HCT116 (cell line): ENCODE data around the gene ARHGAP8. TPM values are rescaled to one million over a fixed set of nuclear protein-coding genes. Genes with fewer than 3 reads are reported as not detected.

Experiments used
- ATAC-seq: fragments of 200-7000 bp; cut with Tn5 transposase; 2 replicates; pipeline ENCODE4 v1.9.1; 2020; ENCODE audit warnings: mild to moderate bottlenecking, moderate library complexity
- BruUV-seq: library from RNA; stranded (reverse); fragments of 400-500 nt; replicated peaks from 2 replicates; lab custom pipeline; 2021; lab: Mats Ljungman, UMichigan
- CTCF ChIA-PET: fragments of 300-600 bp; sonication (Branson Sonifier 250); formaldehyde crosslinking; loops from one replicate; lab custom pipeline; 2021; ENCODE audit warnings: antibody characterized with exemption; lab: Charles Lee
- POLR2A ChIA-PET: fragments of 300-600, 350-600 bp; sonication (Branson Sonifier 250); formaldehyde crosslinking; loops from one replicate; lab custom pipeline; 2021; ENCODE audit warnings: antibody characterized with exemption; lab: Charles Lee
- RAD21 ChIA-PET, 2 experiments: fragments of 300-600 bp; sonication (Branson Sonifier 250); formaldehyde crosslinking; loops; one replicate each; lab custom pipeline; 2023; ENCODE audit warnings: low total read pairs in 2 of 2; ENCODE audit not compliant: uncharacterized antibody in 2 of 2, unreplicated experiment in 2 of 2, low non-redundant PET in 1 of 2; lab: Charles Lee
- DNase-seq: peaks from one replicate; pipeline ENCODE4 v3.0.0-alpha.2; 2010; ENCODE audit warnings: low read depth, low spot score
- H2AFZ ChIP-seq: fragments of 200-600 bp; shearing (Covaris generic), sonication (generic); 2 replicates; pipeline ENCODE4 v1.6.1; 2017; ENCODE audit warnings: low read depth, mixed run types, mixed read lengths, antibody characterized with exemption, low read length; ENCODE audit not compliant: poor library complexity, severe bottlenecking
- H3K27ac ChIP-seq: 2 replicates; pipeline ENCODE4 v1.5.1; 2012; ENCODE audit warnings: low read depth, low read length
- H3K27me3 ChIP-seq: fragments of 200-600 bp; sonication (generic); 2 replicates; pipeline ENCODE4 v1.6.1; 2016; ENCODE audit warnings: mixed run types, low read length, mixed read lengths; ENCODE audit not compliant: insufficient read depth
- H3K36me3 ChIP-seq, 2 experiments: fragments of 200-500 bp in 1 of 2; fragments of 200-600 bp in 1 of 2; sonication (Bioruptor generic) in 1 of 2; sonication (generic) in 1 of 2; 2 replicates each; pipeline versions ENCODE4 v1.5.1 to v1.6.1; 2014 to 2016; ENCODE audit warnings: low read length in 2 of 2, inconsistent platforms in 1 of 2, mixed read lengths in 1 of 2, mixed run types in 1 of 2; ENCODE audit not compliant: insufficient read depth in 2 of 2, control insufficient read depth in 1 of 2
- H3K4me1 ChIP-seq, 2 experiments: fragments of 200-600 bp in 1 of 2; sonication (generic) in 1 of 2; 2 replicates each; pipeline versions ENCODE4 v1.5.1 to v1.6.1; 2012 to 2017; ENCODE audit warnings: low read length in 2 of 2, inconsistent platforms in 1 of 2, mild to moderate bottlenecking in 1 of 2, mixed read lengths in 1 of 2, mixed run types in 1 of 2, moderate library complexity in 1 of 2; ENCODE audit not compliant: insufficient read depth in 2 of 2, control insufficient read depth in 1 of 2
- H3K4me2 ChIP-seq: fragments of 200-600 bp; sonication (generic); 2 replicates; pipeline ENCODE4 v1.6.1; 2017; ENCODE audit warnings: mixed run types, low read length, mixed read lengths
- H3K4me3 ChIP-seq, 2 experiments: fragments of 200-600 bp in 1 of 2; sonication (generic) in 1 of 2; replicated peaks in 1 of 2; 2 replicates each; pipeline ENCODE4 v1.5.1; 2011 to 2016; ENCODE audit warnings: low read length in 2 of 2, control low read depth in 1 of 2, low read depth in 1 of 2, mild to moderate bottlenecking in 1 of 2, mixed read lengths in 1 of 2, mixed run types in 1 of 2
- H3K79me2 ChIP-seq: fragments of 200-600 bp; sonication (generic); 2 replicates; pipeline ENCODE4 v1.6.1; 2017; ENCODE audit warnings: mild to moderate bottlenecking, mixed run types, low read length, moderate library complexity, mixed read lengths; ENCODE audit not compliant: insufficient read depth
- H3K9ac ChIP-seq: fragments of 200-600 bp; sonication (generic); 2 replicates; pipeline ENCODE4 v1.6.1; 2016; ENCODE audit warnings: low read length, mixed read lengths
- H3K9me2 ChIP-seq: fragments of 200-600 bp; sonication (generic), shearing (Covaris generic); 2 replicates; pipeline ENCODE4 v1.6.1; 2017; ENCODE audit warnings: mixed run types, mild to moderate bottlenecking, moderate library complexity; ENCODE audit not compliant: insufficient read depth
- H3K9me3 ChIP-seq, 2 experiments: fragments of 200-500 bp in 1 of 2; fragments of 200-600 bp in 1 of 2; sonication (Bioruptor generic) in 1 of 2; sonication (generic) in 1 of 2; 2 replicates each; pipeline ENCODE4 v1.6.1; 2014 to 2017; ENCODE audit warnings: low read length in 2 of 2, mixed read lengths in 2 of 2, inconsistent platforms in 1 of 2, low read depth in 1 of 2, mild to moderate bottlenecking in 1 of 2, mixed run types in 1 of 2, moderate library complexity in 1 of 2; ENCODE audit not compliant: control insufficient read depth in 1 of 2, insufficient read depth in 1 of 2
- H4K20me1 ChIP-seq: fragments of 200-600 bp; sonication (generic), shearing (Covaris generic); 2 replicates; pipeline ENCODE4 v1.6.1; 2017; ENCODE audit warnings: mixed run types, mild to moderate bottlenecking, moderate library complexity; ENCODE audit not compliant: insufficient read depth
- CBX3 ChIP-seq: IDR thresholded peaks from 2 replicates; pipeline ENCODE4 v1.6.1; 2012; ENCODE audit warnings: low read depth
- CEBPB ChIP-seq: IDR thresholded peaks from 2 replicates; pipeline ENCODE4 v1.6.1; 2012; ENCODE audit warnings: low read depth
- CTCF ChIP-seq, 3 experiments: fragments of 200-600 bp in 1 of 3; sonication (generic) in 1 of 3; IDR thresholded peaks in 2 of 3; conservative IDR thresholded peaks in 1 of 3; 2 replicates each; pipeline ENCODE4 v1.5.1; 2012 to 2017; ENCODE audit warnings: low read depth in 2 of 3, low read length in 2 of 3, antibody characterized with exemption in 1 of 3, borderline replicate concordance in 1 of 3, control low read depth in 1 of 3, mild to moderate bottlenecking in 1 of 3, mixed read lengths in 1 of 3, mixed run types in 1 of 3, moderate library complexity in 1 of 3; ENCODE audit not compliant: insufficient read depth in 1 of 3
- EGR1 ChIP-seq: IDR thresholded peaks from 2 replicates; pipeline ENCODE4 v1.6.1; 2012; ENCODE audit warnings: low read depth
- ELF1 ChIP-seq: IDR thresholded peaks from 2 replicates; pipeline ENCODE4 v1.6.1; 2012; ENCODE audit warnings: low read depth, borderline replicate concordance
- FOSL1 ChIP-seq: IDR thresholded peaks from 2 replicates; pipeline ENCODE4 v1.6.1; 2012; ENCODE audit warnings: low read depth
- JUND ChIP-seq: IDR thresholded peaks from 2 replicates; pipeline ENCODE4 v1.6.1; 2012
- MAX ChIP-seq: IDR thresholded peaks from 2 replicates; pipeline ENCODE4 v1.6.1; 2012
- POLR2A ChIP-seq: IDR thresholded peaks from 2 replicates; pipeline ENCODE4 v1.7.0; 2011; ENCODE audit warnings: borderline replicate concordance; ENCODE audit not compliant: insufficient read depth, insufficient read length; ENCODE audit errors: extremely low read depth
- POLR2AphosphoS5 ChIP-seq: IDR thresholded peaks from 2 replicates; pipeline ENCODE4 v1.6.1; 2011; ENCODE audit warnings: mild to moderate bottlenecking, low read depth, low read length, moderate library complexity
- SIN3A ChIP-seq: IDR thresholded peaks from 2 replicates; pipeline ENCODE4 v1.6.1; 2012; ENCODE audit warnings: low read depth
- SP1 ChIP-seq: IDR thresholded peaks from 2 replicates; pipeline ENCODE4 v1.6.1; 2012; ENCODE audit warnings: low read depth
- SRF ChIP-seq: IDR thresholded peaks from 2 replicates; pipeline ENCODE4 v1.6.1; 2012; ENCODE audit warnings: low read depth
- YY1 ChIP-seq: IDR thresholded peaks from 2 replicates; pipeline ENCODE4 v1.6.1; 2011; ENCODE audit warnings: low read length, low read depth, moderate library complexity, mild to moderate bottlenecking; ENCODE audit not compliant: insufficient replicate concordance; ENCODE audit errors: extremely low read depth
- ZBTB33 ChIP-seq: IDR thresholded peaks from 2 replicates; pipeline ENCODE4 v1.6.1; 2011; ENCODE audit warnings: mild to moderate bottlenecking, low read length, moderate library complexity; ENCODE audit not compliant: insufficient replicate concordance; ENCODE audit errors: extremely low read depth
- ZFX ChIP-seq: fragments of 450-650 bp; IDR thresholded peaks from 2 replicates; pipeline ENCODE4 v1.6.1; 2017
- ZNF274 ChIP-seq: fragments of 200-500 bp; sonication (Bioruptor generic); IDR thresholded peaks from 2 replicates; pipeline ENCODE4 v1.6.1; 2014; ENCODE audit warnings: mild to moderate bottlenecking, low read depth, low read length, inconsistent platforms
- intact Hi-C: fragments of 100-400 bp; cut with micrococcal nuclease; formaldehyde crosslinking; loops from 2 replicates; pipeline ENCODE4 v1.10.0; 2022
- total RNA-seq: library from RNA; stranded (reverse); gene quantifications from one replicate; pipeline ENCODE4 v1.2.1, GENCODE V29; 2021; ENCODE audit not compliant: unreplicated experiment
- TF ChIP-seq, protein P1 (sequence below): IDR thresholded peaks from 2 replicates; pipeline ENCODE4 v1.6.1; 2012

Gene ARHGAP8
- total RNA-seq, 1 experiment from 2014 or later, result 67.5 TPM

GRCh38 chr22:44846726-44847275, 94.4 kb downstream of the ARHGAP8 start:
- H3K9me3 ChIP-seq, result no peaks in the 10 kb centered on the region
- H2AFZ ChIP-seq, result no peak overlapping the region
- intact Hi-C loops, result no loop called here
- no peak for DNase-seq
- H3K36me3 ChIP-seq, result peaks cover 4 to 12% of the 10 kb centered on the region in 2 experiments; a peak in 3 of 4 replicates
- RAD21 ChIA-PET, result no interaction called here
- no TSS peak for BruUV-seq
- H3K79me2 ChIP-seq, result no peaks in the 10 kb centered on the region
- H3K4me2 ChIP-seq, result no peak overlapping the region
- no peak overlapping the region for H3K9ac ChIP-seq
- TF ChIP-seq CEBPB (no peak), EGR1 (no peak), YY1 (no peak), ZNF274 (no peak), SRF (no peak), POLR2AphosphoS5 (no peak), POLR2A (no peak), MAX (no peak), FOSL1 (no peak), SP1 (no peak), JUND (no peak), CBX3 (no peak)
- TF ChIP-seq, all 23 proteins: peak for 0
- no peak overlapping the region for H3K27ac ChIP-seq
- ATAC-seq, result no peak
- no peaks in the 10 kb centered on the region for H3K9me2 ChIP-seq
- H3K4me1 ChIP-seq, result no peaks in the 10 kb centered on the region
- H3K27me3 ChIP-seq, result no peaks in the 10 kb centered on the region
- no peaks in the 10 kb centered on the region for H4K20me1 ChIP-seq
- CTCF ChIA-PET, result no interaction called here
- H3K4me3 ChIP-seq, result no peak overlapping the region
- POLR2A ChIA-PET, result no interaction called here

DNA sequence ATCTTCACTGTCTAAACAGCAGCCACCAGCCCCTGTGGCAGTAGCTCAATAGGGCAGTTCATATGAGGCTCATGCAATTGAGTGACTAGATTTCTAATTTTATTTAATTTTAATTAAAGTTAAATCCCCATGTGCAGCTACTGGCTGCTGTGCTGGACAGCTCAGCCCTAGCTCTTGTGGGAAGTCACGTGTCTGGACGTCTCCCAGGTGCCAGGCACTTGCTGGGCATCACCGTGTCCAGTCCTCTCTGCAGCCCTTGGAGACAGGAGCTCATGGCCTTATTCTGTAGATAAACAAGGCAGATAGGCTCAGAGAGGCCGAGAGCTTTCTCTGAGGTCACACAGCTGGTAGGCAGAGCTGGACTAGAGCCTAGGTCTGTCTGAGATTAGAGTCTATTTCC, 95.0 kb downstream of the ARHGAP8 start:
- no peaks in the 10 kb centered on the region for H3K9me3 ChIP-seq
- no peak overlapping the region for H3K4me3 ChIP-seq
- ATAC-seq, result no peak
- ChIA-PET RAD21 (no interaction called here), POLR2A (no interaction called here), CTCF (no interaction called here)
- no peaks in the 10 kb centered on the region for H3K79me2 ChIP-seq
- no TSS peak for BruUV-seq
- no peak overlapping the region for H3K4me2 ChIP-seq
- H3K9ac ChIP-seq, result no peak overlapping the region
- intact Hi-C loops, result no loop called here
- no peak overlapping the region for H2AFZ ChIP-seq
- no peaks in the 10 kb centered on the region for H3K9me2 ChIP-seq
- H3K27me3 ChIP-seq, result no peaks in the 10 kb centered on the region
- H3K36me3 ChIP-seq, result peaks cover 4 to 12% of the 10 kb centered on the region in 2 experiments; a peak in 3 of 4 replicates
- no peak overlapping the region for H3K27ac ChIP-seq
- H3K4me1 ChIP-seq, result no peaks in the 10 kb centered on the region
- DNase-seq, result no peak
- no peaks in the 10 kb centered on the region for H4K20me1 ChIP-seq
- no peak for TF ChIP-seq POLR2AphosphoS5
- no peak for TF ChIP-seq ZFX
- no peak for TF ChIP-seq CEBPB
- TF ChIP-seq ELF1, result no peak
- TF ChIP-seq, protein P1, sequence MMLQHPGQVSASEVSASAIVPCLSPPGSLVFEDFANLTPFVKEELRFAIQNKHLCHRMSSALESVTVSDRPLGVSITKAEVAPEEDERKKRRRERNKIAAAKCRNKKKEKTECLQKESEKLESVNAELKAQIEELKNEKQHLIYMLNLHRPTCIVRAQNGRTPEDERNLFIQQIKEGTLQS, result no peak
- TF ChIP-seq YY1, result no peak
- TF ChIP-seq CTCF (IDR thresholded peaks at IDR 0.05 in 2 of 3, conservative IDR thresholded peaks at IDR 0.05 in 1 of 3; ENCODE audit: borderline replicate concordance in 1 of 3, insufficient read depth in 1 of 3, low read depth in 2 of 3, low read length in 2 of 3), result no peak
- no peak for TF ChIP-seq SIN3A
- no peak for TF ChIP-seq FOSL1
- TF ChIP-seq ZBTB33, result no peak
